Urinary bladder (tissue), 2 donors: ENCODE measurements around the gene AKT1. TPM values are rescaled to one million over a fixed set of nuclear protein-coding genes. Genes with fewer than 3 reads are reported as not detected.

Experiments
- polyA plus RNA-seq: library from polyadenylated mRNA; stranded (reverse); fragments of 200-250 nt; gene quantifications from one replicate; pipeline ENCODE4 v1.2.3, GENCODE V29; 2013
- total RNA-seq: library from RNA; depleted of rRNA; stranded (reverse); fragments of >200 nt; gene quantifications from one replicate; pipeline ENCODE4 v1.2.3, GENCODE V29; 2014
- donor health status: healthy.

The AKT1 gene
- total and polyA plus RNA-seq, 2 donors: 70.3 to 162 TPM

Other genes starting within 250 kb of the AKT1 start
- 0.42 TPM for gene C14orf180, start 216.0 kb downstream of the AKT1 start, total RNA-seq
- 1.2 TPM for gene C14orf180, start 216.0 kb downstream of the AKT1 start, polyA plus RNA-seq
- gene TMEM179, start 191.0 kb downstream of the AKT1 start, total RNA-seq: 1.9 TPM
- gene TMEM179, start 191.0 kb downstream of the AKT1 start, polyA plus RNA-seq: 3.0 TPM
- 20.6 TPM for gene INF2, start 106.1 kb downstream of the AKT1 start, total RNA-seq
- 54.2 TPM for gene INF2, start 106.1 kb downstream of the AKT1 start, polyA plus RNA-seq
- gene ADSS1, start 71.5 kb downstream of the AKT1 start, total RNA-seq: 5.4 TPM
- gene ADSS1, start 71.5 kb downstream of the AKT1 start, polyA plus RNA-seq: 8.4 TPM
- 39.9 TPM for gene SIVA1, start 42.6 kb downstream of the AKT1 start, total RNA-seq
- gene SIVA1, start 42.6 kb downstream of the AKT1 start, polyA plus RNA-seq: 280 TPM
- gene ZBTB42, start 5.4 kb upstream of the AKT1 start, total RNA-seq: 3.5 TPM
- gene ZBTB42, start 5.4 kb upstream of the AKT1 start, polyA plus RNA-seq: 6.3 TPM
- 4.9 TPM for gene CEP170B, start 69.5 kb upstream of the AKT1 start, total RNA-seq
- gene CEP170B, start 69.5 kb upstream of the AKT1 start, polyA plus RNA-seq: 19.2 TPM
- gene PLD4, start 129.1 kb upstream of the AKT1 start, total RNA-seq: 6.8 TPM
- 0.42 TPM for gene PLD4, start 129.1 kb upstream of the AKT1 start, polyA plus RNA-seq
- gene AHNAK2, start 182.6 kb upstream of the AKT1 start, total RNA-seq: 14.5 TPM
- gene AHNAK2, start 182.6 kb upstream of the AKT1 start, polyA plus RNA-seq: 43.2 TPM
- gene CLBA1, start 190.0 kb upstream of the AKT1 start, total RNA-seq: 4.7 TPM
- gene CLBA1, start 190.0 kb upstream of the AKT1 start, polyA plus RNA-seq: 10.1 TPM
- gene CDCA4, start 225.3 kb upstream of the AKT1 start, total RNA-seq: 20.4 TPM
- 9.4 TPM for gene CDCA4, start 225.3 kb upstream of the AKT1 start, polyA plus RNA-seq